Karpas-422 (cell line): ENCODE measurements around the gene PTTG1IP. TPM values are rescaled to one million over a fixed set of nuclear protein-coding genes. Genes with fewer than 3 reads are reported as not detected.

ENCODE experiments used
- DNase-seq: peaks from one replicate; pipeline ENCODE4 v3.0.0-alpha.2; 2015
- H2AFZ ChIP-seq: fragments of 200-600 bp; sonication (generic); 2 replicates; pipeline ENCODE4 v1.6.1; 2014; ENCODE audit warnings: antibody characterized with exemption, low read length, mixed read lengths
- H3K27ac ChIP-seq: fragments of 200-600 bp; sonication (generic); 2 replicates; pipeline ENCODE4 v1.5.1; 2014; ENCODE audit warnings: mild to moderate bottlenecking, low read length, moderate library complexity
- H3K27me3 ChIP-seq: fragments of 200-600 bp; sonication (generic); 2 replicates; pipeline ENCODE4 v1.6.1; 2014; ENCODE audit warnings: low read length, mixed read lengths
- H3K36me3 ChIP-seq: fragments of 200-600 bp; sonication (generic); 2 replicates; pipeline ENCODE4 v1.6.1; 2014; ENCODE audit warnings: low read length, mixed read lengths; ENCODE audit not compliant: insufficient read depth
- H3K4me1 ChIP-seq: fragments of 200-600 bp; sonication (generic); 2 replicates; pipeline ENCODE4 v1.6.1; 2014; ENCODE audit warnings: mild to moderate bottlenecking, low read length, mixed read lengths
- H3K4me2 ChIP-seq: fragments of 200-600 bp; sonication (generic); 2 replicates; pipeline ENCODE4 v1.6.1; 2014; ENCODE audit warnings: low read length, low read depth, mild to moderate bottlenecking; ENCODE audit not compliant: poor library complexity, severe bottlenecking
- H3K4me3 ChIP-seq: fragments of 200-600 bp; sonication (generic); 2 replicates; pipeline ENCODE4 v1.5.1; 2014; ENCODE audit warnings: mild to moderate bottlenecking, antibody characterized with exemption, low read length, mixed read lengths
- H3K79me2 ChIP-seq: fragments of 200-600 bp; sonication (generic); 2 replicates; pipeline ENCODE4 v1.6.1; 2014; ENCODE audit warnings: mild to moderate bottlenecking, low read length, mixed read lengths
- H3K9ac ChIP-seq: fragments of 200-600 bp; sonication (generic); 2 replicates; pipeline ENCODE4 v1.6.0; 2014; ENCODE audit warnings: low read length
- H3K9me2 ChIP-seq: fragments of 200-600 bp; sonication (generic), shearing (Covaris generic); replicated peaks from 2 replicates; pipeline ENCODE4 v1.6.0; 2014; ENCODE audit warnings: mild to moderate bottlenecking, low read length, moderate library complexity; ENCODE audit not compliant: insufficient read depth
- H3K9me3 ChIP-seq: fragments of 300-700, 200-600 bp; sonication (generic); 2 replicates; pipeline ENCODE4 v1.6.1; 2014; ENCODE audit warnings: low read length, mixed read lengths
- H4K20me1 ChIP-seq: fragments of 200-600 bp; sonication (generic); 2 replicates; pipeline ENCODE4 v1.6.1; 2014; ENCODE audit warnings: mild to moderate bottlenecking, antibody characterized with exemption, low read length, low read depth; ENCODE audit not compliant: insufficient read depth
- total RNA-seq: library from RNA; depleted of rRNA; stranded (reverse); fragments of >200 nt; shearing (Covaris generic); gene quantifications from 2 replicates; pipeline ENCODE4 v1.2.3, GENCODE V29; 2014; ENCODE audit warnings: low replicate concordance

Gene PTTG1IP
- total RNA-seq, 1 experiment from 2014 or later: 44.7 TPM

DNA sequence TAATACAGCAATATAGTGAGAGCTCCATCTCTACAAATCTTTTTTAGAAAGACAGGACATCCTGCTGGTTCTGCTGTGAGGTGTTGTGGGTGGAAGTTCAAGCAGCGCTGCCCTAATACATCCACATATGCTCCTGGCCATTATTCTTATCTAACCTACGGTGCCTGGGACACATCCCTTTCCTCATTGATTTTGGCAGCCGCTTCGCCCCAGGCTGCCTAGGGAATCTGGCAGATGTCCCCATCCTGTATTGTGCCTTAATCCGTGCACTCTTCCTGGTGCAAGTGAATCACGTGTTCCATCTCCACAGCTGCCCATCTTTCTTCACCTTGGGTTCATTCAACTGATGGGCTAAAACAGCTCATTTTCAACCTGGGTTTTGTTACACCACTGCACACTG, 68.7 kb downstream of the PTTG1IP start:
- DNase-seq: no peak
- H3K27ac ChIP-seq: no peak overlapping the region
- H3K4me1 ChIP-seq: peaks cover 31% of the 10 kb centered on the region
- no peak overlapping the region for H2AFZ ChIP-seq
- peaks cover 26% of the 10 kb centered on the region for H3K36me3 ChIP-seq
- no peaks in the 10 kb centered on the region for H3K27me3 ChIP-seq
- H3K4me2 ChIP-seq: no peak overlapping the region
- no peak overlapping the region for H3K4me3 ChIP-seq
- no peaks in the 10 kb centered on the region for H3K9me2 ChIP-seq
- H3K9me3 ChIP-seq: no peaks in the 10 kb centered on the region
- H3K9ac ChIP-seq: no peak overlapping the region
- H3K79me2 ChIP-seq: peaks cover 45% of the 10 kb centered on the region
- peaks cover 13% of the 10 kb centered on the region; the same call in 1 of the 2 replicates for H4K20me1 ChIP-seq

DNA sequence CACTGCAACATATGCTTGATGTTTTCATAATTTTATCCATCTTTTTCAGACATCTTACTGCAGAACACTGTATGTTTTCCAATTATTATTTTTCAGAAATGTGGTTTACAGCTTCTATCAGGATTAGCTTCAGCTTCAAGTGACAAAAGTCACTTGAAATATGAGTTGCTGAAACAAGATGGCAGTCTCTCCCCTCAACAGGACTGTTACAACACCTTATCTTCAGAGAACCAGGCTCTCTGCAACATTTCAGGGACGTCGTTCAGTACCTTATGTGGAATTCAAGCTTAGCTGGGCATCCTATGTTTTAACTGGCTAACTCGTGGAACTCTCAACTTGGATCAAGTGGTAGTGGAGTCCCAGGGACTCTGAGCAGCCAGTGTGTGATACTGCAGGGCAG, 69.8 kb downstream of the PTTG1IP start:
- peaks cover 55% of the 10 kb centered on the region for H3K79me2 ChIP-seq
- H3K4me2 ChIP-seq: peak overlapping the region; percentile 92
- DNase-seq: no peak
- H3K9me2 ChIP-seq: no peaks in the 10 kb centered on the region
- no peak overlapping the region for H3K9ac ChIP-seq
- H2AFZ ChIP-seq: no peak overlapping the region
- H3K36me3 ChIP-seq: peaks cover 37% of the 10 kb centered on the region
- no peaks in the 10 kb centered on the region for H3K9me3 ChIP-seq
- no peak overlapping the region for H3K4me3 ChIP-seq
- H3K4me1 ChIP-seq: peaks cover 33% of the 10 kb centered on the region
- no peaks in the 10 kb centered on the region for H3K27me3 ChIP-seq
- no peak overlapping the region for H3K27ac ChIP-seq
- H4K20me1 ChIP-seq: peaks cover 23% of the 10 kb centered on the region; the same call in 1 of the 2 replicates

- peak overlapping the region; percentile 55 for H3K27ac ChIP-seq
- peak overlapping the region; percentile 97 for H3K9ac ChIP-seq
- H4K20me1 ChIP-seq: peaks cover 23% of the 10 kb centered on the region; the same call in 1 of the 2 replicates
- peaks cover 66% of the 10 kb centered on the region for H3K79me2 ChIP-seq
- peaks cover 43% of the 10 kb centered on the region for H3K36me3 ChIP-seq
- peak; percentile 54 for DNase-seq
- no peak overlapping the region for H2AFZ ChIP-seq
- H3K27me3 ChIP-seq: no peaks in the 10 kb centered on the region
- H3K4me2 ChIP-seq: peak overlapping the region; percentile 92
- no peaks in the 10 kb centered on the region for H3K9me2 ChIP-seq
- no peaks in the 10 kb centered on the region for H3K9me3 ChIP-seq
- peak overlapping the region; percentile 93 for H3K4me3 ChIP-seq
- peaks cover 33% of the 10 kb centered on the region for H3K4me1 ChIP-seq
Measured at GRCh38 chr21:44802396-44803153, 70.9 kb downstream of the PTTG1IP start.

GRCh38 chr21:44801468-44802395, 71.8 kb downstream of the PTTG1IP start, which contains the start of gene UBE2G2:
UBE2G2 (minus strand) TSS chr21:44801820; CDS start chr21:44801748, 72 bp downstream.
- Histone ChIP-seq H3K27me3 (no peaks in the 10 kb centered on the region), H3K79me2 (peaks cover 72% of the 10 kb centered on the region), H3K9me3 (no peaks in the 10 kb centered on the region), H3K9ac (peak within 1 kb of the TSS; percentile 97), H3K4me3 (peak within 1 kb of the TSS; percentile 93), H2AFZ (no peak within 1 kb of the TSS; the same call in 1 of the 2 replicates), H3K27ac (peak within 1 kb of the TSS; percentile 55), H3K9me2 (no peaks in the 10 kb centered on the region), H3K4me2 (peak within 1 kb of the TSS; percentile 92), H3K36me3 (peaks cover 46% of the 10 kb centered on the region), H4K20me1 (peaks cover 27% of the 10 kb centered on the region), H3K4me1 (peaks cover 33% of the 10 kb centered on the region)
- peak; percentile 95 for DNase-seq

DNA sequence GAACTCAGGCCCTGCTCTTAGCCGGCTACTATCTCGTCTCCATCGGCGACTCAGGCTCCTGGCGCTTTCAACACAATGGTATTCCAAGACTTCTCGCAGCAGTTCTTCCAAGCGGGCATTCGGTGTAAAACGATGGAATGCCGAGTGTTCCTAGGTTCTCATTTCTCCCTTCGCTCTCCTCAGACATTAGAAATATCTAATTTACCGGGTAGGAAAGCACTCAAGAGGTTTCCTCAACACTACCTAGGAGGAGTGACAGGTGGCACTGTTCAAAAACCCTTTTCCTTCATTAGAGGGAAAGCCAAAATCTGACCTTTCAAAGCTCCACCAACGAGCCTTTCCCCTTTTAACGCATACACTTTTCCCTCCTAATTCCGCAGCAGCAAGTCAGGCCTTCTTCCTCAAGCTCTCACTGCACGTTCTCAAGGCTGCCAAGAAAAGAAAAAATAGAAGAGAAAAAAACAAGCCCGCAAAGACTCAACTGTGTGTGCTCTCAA, 72.5 kb downstream of the PTTG1IP start:
- no peaks in the 10 kb centered on the region for H3K9me2 ChIP-seq
- no peaks in the 10 kb centered on the region for H3K9me3 ChIP-seq
- peaks cover 48% of the 10 kb centered on the region for H3K36me3 ChIP-seq
- H3K27ac ChIP-seq: peak overlapping the region; percentile 41; the same call in 1 of the 2 replicates
- H3K4me3 ChIP-seq: peak overlapping the region; percentile 93
- H3K4me2 ChIP-seq: peak overlapping the region; percentile 92
- peak; percentile 71 for DNase-seq
- peaks cover 28% of the 10 kb centered on the region for H4K20me1 ChIP-seq
- no peaks in the 10 kb centered on the region for H3K27me3 ChIP-seq
- peak overlapping the region; percentile 97 for H3K9ac ChIP-seq
- H2AFZ ChIP-seq: no peak overlapping the region
- peaks cover 79% of the 10 kb centered on the region for H3K79me2 ChIP-seq
- peaks cover 33% of the 10 kb centered on the region for H3K4me1 ChIP-seq

DNA sequence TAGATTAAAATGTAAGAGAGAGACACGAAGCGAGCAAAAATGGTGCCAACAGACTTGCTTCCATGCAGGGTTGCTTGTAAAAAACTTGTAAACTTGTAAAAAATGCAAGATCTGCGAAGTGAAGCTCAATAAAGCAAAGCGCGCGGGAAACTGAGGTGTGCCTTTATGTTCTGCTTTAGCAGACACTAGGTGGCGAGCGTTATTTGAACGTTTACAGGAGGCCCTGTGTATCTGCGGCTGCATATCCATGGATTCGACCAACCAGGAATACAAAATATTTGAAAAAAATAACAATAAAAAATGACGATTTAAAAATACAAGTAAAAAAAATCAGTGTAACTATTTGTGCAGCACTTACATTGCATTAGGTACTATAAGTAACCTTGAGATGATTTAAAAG, 73.4 kb downstream of the PTTG1IP start:
- DNase-seq: no peak
- H3K9ac ChIP-seq: peak overlapping the region; percentile 97
- H3K4me3 ChIP-seq: peak overlapping the region; percentile 93

DNA sequence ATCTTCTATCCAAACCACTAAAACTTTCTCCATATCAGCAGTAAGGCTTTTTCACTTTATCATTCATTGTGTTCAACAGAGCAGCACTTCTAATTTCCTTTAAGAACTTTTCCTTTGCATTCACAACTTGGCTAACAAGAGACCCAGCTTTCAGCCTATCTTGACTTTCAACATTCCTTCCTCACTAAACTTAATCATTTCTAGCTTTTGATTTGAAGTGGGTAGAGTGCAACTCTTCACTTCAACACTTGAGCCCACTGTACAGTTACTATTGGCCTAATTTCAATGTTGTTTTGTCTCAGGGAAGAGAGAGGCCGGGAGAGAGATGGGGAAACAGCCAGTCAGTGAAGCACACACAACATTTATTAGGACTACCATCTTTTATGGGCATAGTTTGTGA, 73.8 kb downstream of the PTTG1IP start:
- peak overlapping the region; percentile 93 for H3K4me3 ChIP-seq
- no peaks in the 10 kb centered on the region for H3K9me2 ChIP-seq
- peaks cover 92% of the 10 kb centered on the region for H3K79me2 ChIP-seq
- peaks cover 34% of the 10 kb centered on the region for H4K20me1 ChIP-seq
- H3K9ac ChIP-seq: no peak overlapping the region; the same call in 1 of the 2 replicates
- no peak overlapping the region for H2AFZ ChIP-seq
- no peak overlapping the region for H3K27ac ChIP-seq
- peak overlapping the region; percentile 92 for H3K4me2 ChIP-seq
- peaks cover 36% of the 10 kb centered on the region for H3K4me1 ChIP-seq
- no peak for DNase-seq
- no peaks in the 10 kb centered on the region for H3K27me3 ChIP-seq
- H3K9me3 ChIP-seq: no peaks in the 10 kb centered on the region
- H3K36me3 ChIP-seq: peaks cover 46% of the 10 kb centered on the region

More for the DNA sequence above, 73.4 kb downstream of the PTTG1IP start:
- Histone ChIP-seq H3K79me2 (peaks cover 88% of the 10 kb centered on the region), H3K27ac (no peak overlapping the region), H4K20me1 (peaks cover 34% of the 10 kb centered on the region), H3K9me2 (no peaks in the 10 kb centered on the region), H3K4me2 (peak overlapping the region; percentile 92), H3K27me3 (no peaks in the 10 kb centered on the region), H3K4me1 (peaks cover 36% of the 10 kb centered on the region), H3K36me3 (peaks cover 49% of the 10 kb centered on the region), H3K9me3 (no peaks in the 10 kb centered on the region), H2AFZ (no peak overlapping the region)
